Gastrocnemius medialis (tissue), 4 donors: Measurements from ENCODE around the gene ACSF2.

Source experiments
- POLR2A ChIP-seq, 2 donors: fragments of 450-650 bp; IDR thresholded peaks; one replicate each; pipeline ENCODE4 v1.6.1; 2017; ENCODE audit warnings: antibody characterized with exemption in 2 of 2, mild to moderate bottlenecking in 2 of 2, moderate library complexity in 2 of 2
- TF ChIP-seq, protein P1 (sequence below), 5 experiments: fragments of 450-650 bp in 3 of 5; fragments of 200-600 bp in 2 of 5; sonication (generic) in 2 of 5; IDR thresholded peaks in 4 of 5; conservative IDR thresholded peaks in 1 of 5; 1 replicate in 4 of 5; 2 replicates in 1 of 5; pipeline ENCODE4 v1.5.1; 2016 to 2019; ENCODE audit warnings: antibody characterized with exemption in 5 of 5, mild to moderate bottlenecking in 3 of 5, moderate library complexity in 3 of 5

DNA sequence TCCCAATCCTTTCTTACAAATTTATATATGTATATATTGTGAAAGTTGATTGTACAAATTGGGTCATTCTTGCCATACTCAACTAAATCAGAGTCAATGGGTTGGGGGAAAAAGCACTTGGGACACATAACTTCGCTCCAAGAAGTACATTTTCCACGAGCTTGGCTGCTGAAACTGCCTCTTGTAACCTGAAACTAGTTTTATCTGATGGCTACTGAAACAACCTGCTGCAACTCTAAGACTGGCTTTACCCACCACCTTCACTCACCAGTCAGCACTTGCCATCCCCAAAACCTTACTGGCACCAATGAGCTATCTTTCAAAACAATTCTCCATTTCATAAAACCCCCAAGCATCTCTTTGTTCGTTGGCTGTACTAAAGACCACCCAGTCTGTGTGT is 67.7 kb downstream of the ACSF2 start:
- TF ChIP-seq, protein P1, sequence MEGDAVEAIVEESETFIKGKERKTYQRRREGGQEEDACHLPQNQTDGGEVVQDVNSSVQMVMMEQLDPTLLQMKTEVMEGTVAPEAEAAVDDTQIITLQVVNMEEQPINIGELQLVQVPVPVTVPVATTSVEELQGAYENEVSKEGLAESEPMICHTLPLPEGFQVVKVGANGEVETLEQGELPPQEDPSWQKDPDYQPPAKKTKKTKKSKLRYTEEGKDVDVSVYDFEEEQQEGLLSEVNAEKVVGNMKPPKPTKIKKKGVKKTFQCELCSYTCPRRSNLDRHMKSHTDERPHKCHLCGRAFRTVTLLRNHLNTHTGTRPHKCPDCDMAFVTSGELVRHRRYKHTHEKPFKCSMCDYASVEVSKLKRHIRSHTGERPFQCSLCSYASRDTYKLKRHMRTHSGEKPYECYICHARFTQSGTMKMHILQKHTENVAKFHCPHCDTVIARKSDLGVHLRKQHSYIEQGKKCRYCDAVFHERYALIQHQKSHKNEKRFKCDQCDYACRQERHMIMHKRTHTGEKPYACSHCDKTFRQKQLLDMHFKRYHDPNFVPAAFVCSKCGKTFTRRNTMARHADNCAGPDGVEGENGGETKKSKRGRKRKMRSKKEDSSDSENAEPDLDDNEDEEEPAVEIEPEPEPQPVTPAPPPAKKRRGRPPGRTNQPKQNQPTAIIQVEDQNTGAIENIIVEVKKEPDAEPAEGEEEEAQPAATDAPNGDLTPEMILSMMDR (IDR thresholded peaks at IDR 0.05 in 4 of 5, conservative IDR thresholded peaks at IDR 0.05 in 1 of 5) = no peak
- TF ChIP-seq POLR2A (IDR thresholded peaks at IDR 0.05) = no peak
